DND-41 (cell line): ENCODE data around the gene FAAP100.

ENCODE experiments used
- CTCF ChIP-seq: IDR thresholded peaks from 2 replicates; pipeline ENCODE4 v1.5.1; 2012; ENCODE audit warnings: borderline replicate concordance, low read length, moderate library complexity, mild to moderate bottlenecking; ENCODE audit not compliant: poor library complexity, severe bottlenecking; ENCODE audit errors: extremely low read depth
- EZH2 ChIP-seq: IDR thresholded peaks from 3 replicates; pipeline ENCODE4 v1.6.1; 2012; ENCODE audit warnings: borderline replicate concordance, low read depth, mild to moderate bottlenecking, moderate library complexity, low read length, inconsistent platforms; ENCODE audit not compliant: severe bottlenecking

- TF ChIP-seq CTCF: no peak
- no peak for TF ChIP-seq EZH2
Measured at GRCh38 chr17:81514489-81514738, 37.7 kb downstream of the FAAP100 start.
